Activated T-cell treated with anti-CD3 and anti-CD28 coated beads for 48 hours (primary cell): ENCODE data around the gene WDR26.
"Not testable (repeated sequence)": the region's sequence is repeated elsewhere in the genome, so short reads cannot be mapped to it uniquely, and the experiment has no call there.

ENCODE experiments used
- DNase-seq: peaks from one replicate; pipeline ENCODE4 v3.0.0-alpha.2; 2020; ENCODE audit warnings: low read depth

Gene WDR26

GRCh38 chr1:224392411-224393249 lies 42.0 kb downstream of the WDR26 start:
- no peak for DNase-seq

- DNase-seq: no peak
These were observed 44.1 kb downstream of the WDR26 start for GRCh38 chr1:224390517-224390916.

- no peak for DNase-seq
These were observed 46.7 kb downstream of the WDR26 start for GRCh38 chr1:224387943-224388342.

- no peak for DNase-seq
These were observed 47.2 kb downstream of the WDR26 start for GRCh38 chr1:224387302-224387912.

- DNase-seq: no peak
These were observed 51.4 kb downstream of the WDR26 start for GRCh38 chr1:224383218-224383617.

- no peak for DNase-seq
These were observed 52.6 kb downstream of the WDR26 start for GRCh38 chr1:224381880-224382548.

GRCh38 chr1:224380003-224380402 lies 54.6 kb downstream of the WDR26 start:
- peak; percentile 31 for DNase-seq

- DNase-seq: no peak
These were observed 55.6 kb downstream of the WDR26 start for GRCh38 chr1:224378855-224379631.

GRCh38 chr1:224377676-224378006 lies 57.0 kb downstream of the WDR26 start:
- no peak for DNase-seq

GRCh38 chr1:224375059-224375458 lies 59.5 kb downstream of the WDR26 start:
- no peak for DNase-seq

GRCh38 chr1:224373008-224373590 lies 61.5 kb downstream of the WDR26 start:
- no peak for DNase-seq

- DNase-seq: no peak
These were observed 66.2 kb downstream of the WDR26 start for GRCh38 chr1:224368409-224368808.

GRCh38 chr1:224359207-224359606 lies 75.4 kb downstream of the WDR26 start:
- no peak for DNase-seq

- no peak for DNase-seq
These were observed 76.4 kb downstream of the WDR26 start for GRCh38 chr1:224358237-224358636.

GRCh38 chr1:224357626-224358124 lies 76.9 kb downstream of the WDR26 start:
- DNase-seq: no peak

- DNase-seq: peak; percentile 86
These were observed 77.6 kb downstream of the WDR26 start, which contains the start of gene CNIH4 for GRCh38 chr1:224356685-224357625. Gene CNIH4, plus strand, starts transcription at chr1:224356879. Its CDS starts 46 bp downstream, at chr1:224356925.

- no peak for DNase-seq
These were observed 80.3 kb downstream of the WDR26 start for GRCh38 chr1:224353975-224354925.

GRCh38 chr1:224352436-224353085 lies 82.0 kb downstream of the WDR26 start:
- DNase-seq: not testable (repeated sequence)

- not testable (repeated sequence) for DNase-seq
These were observed 84.9 kb downstream of the WDR26 start for GRCh38 chr1:224349716-224350115.
